ENCODE data around the gene CTSG.
"Not testable (repeated sequence)": the region's sequence is repeated elsewhere in the genome, so short reads cannot be mapped to it uniquely, and the experiment has no call there.

CTSG gene

GRCh38 chr14:24566318-24566717, 9.7 kb downstream of the CTSG start:
- TF ChIP-seq CTCF (IDR thresholded peaks at IDR 0.05; ENCODE audit: low read depth, low read length): no peak
- Histone ChIP-seq H3K9me3 (no peaks in the 10 kb centered on the region), H3K36me3 (no peaks in the 10 kb centered on the region), H3K4me1 (no peaks in the 10 kb centered on the region), H3K4me3 (ENCODE audit: low read depth, low read length) (no peak overlapping the region), H3K27me3 (no peaks in the 10 kb centered on the region)
- no peak for DNase-seq

GRCh38 chr14:24565766-24566165, 10.3 kb downstream of the CTSG start:
- Histone ChIP-seq H3K27me3 (no peaks in the 10 kb centered on the region), H3K4me3 (ENCODE audit: low read depth, low read length) (no peak overlapping the region), H3K4me1 (no peaks in the 10 kb centered on the region), H3K36me3 (no peaks in the 10 kb centered on the region), H3K9me3 (no peaks in the 10 kb centered on the region)
- TF ChIP-seq CTCF (IDR thresholded peaks at IDR 0.05; ENCODE audit: low read depth, low read length): no peak
- no peak for DNase-seq

- Histone ChIP-seq H3K36me3 (no peaks in the 10 kb centered on the region), H3K9me3 (no peaks in the 10 kb centered on the region), H3K4me1 (no peaks in the 10 kb centered on the region), H3K4me3 (ENCODE audit: low read depth, low read length) (no peak overlapping the region), H3K27me3 (no peaks in the 10 kb centered on the region)
- no peak for TF ChIP-seq CTCF (IDR thresholded peaks at IDR 0.05; ENCODE audit: low read depth, low read length)
- DNase-seq: no peak
These were observed 12.5 kb downstream of the CTSG start for GRCh38 chr14:24563505-24563904.

GRCh38 chr14:24556756-24557155, 19.3 kb downstream of the CTSG start:
- Histone ChIP-seq H3K36me3 (no peaks in the 10 kb centered on the region), H3K27me3 (no peaks in the 10 kb centered on the region), H3K4me3 (ENCODE audit: low read depth, low read length) (no peak overlapping the region), H3K9me3 (no peaks in the 10 kb centered on the region), H3K4me1 (no peaks in the 10 kb centered on the region)
- DNase-seq: no peak
- TF ChIP-seq CTCF (IDR thresholded peaks at IDR 0.05; ENCODE audit: low read depth, low read length): no peak

GRCh38 chr14:24549064-24549463, 27.0 kb downstream of the CTSG start:
- not testable (repeated sequence) for H3K27me3 ChIP-seq; H3K4me1 ChIP-seq; DNase-seq; H3K9me3 ChIP-seq; H3K4me3 ChIP-seq (ENCODE audit: low read depth, low read length); H3K36me3 ChIP-seq

- H3K9me3 ChIP-seq: no peaks in the 10 kb centered on the region
- H3K4me3 ChIP-seq (ENCODE audit: low read depth, low read length): no peak overlapping the region
- no peak for TF ChIP-seq CTCF (IDR thresholded peaks at IDR 0.05; ENCODE audit: low read depth, low read length)
- H3K4me1 ChIP-seq: no peaks in the 10 kb centered on the region
- no peak for DNase-seq
- no peaks in the 10 kb centered on the region; the same call in 1 of the 2 replicates for H3K27me3 ChIP-seq
- H3K36me3 ChIP-seq: no peaks in the 10 kb centered on the region
These were observed 33.6 kb downstream of the CTSG start for GRCh38 chr14:24542346-24542936.

GRCh38 chr14:24535737-24536136, 40.3 kb downstream of the CTSG start:
- Histone ChIP-seq H3K9me3 (no peaks in the 10 kb centered on the region), H3K36me3 (no peaks in the 10 kb centered on the region), H3K4me3 (ENCODE audit: low read depth, low read length) (no peak overlapping the region), H3K27me3 (no peaks in the 10 kb centered on the region), H3K4me1 (no peaks in the 10 kb centered on the region)
- TF ChIP-seq CTCF (IDR thresholded peaks at IDR 0.05; ENCODE audit: low read depth, low read length): no peak
- no peak for DNase-seq

Measured in BE2C (cell line).